OCI-LY1 (cell line): ENCODE measurements around the gene TJP3.

Experiments
- EZH2 ChIP-seq: fragments of 200-600 bp; sonication (generic), shearing (Covaris generic); IDR thresholded peaks from 2 replicates; pipeline ENCODE4 v1.8.0; 2017; ENCODE audit warnings: borderline replicate concordance, mixed run types, mild to moderate bottlenecking, antibody characterized with exemption, low read length, moderate library complexity, mixed read lengths
- TF ChIP-seq, protein P1 (sequence below): fragments of 200-600 bp; sonication (generic), shearing (Covaris generic); IDR thresholded peaks from 2 replicates; pipeline ENCODE4 v1.5.1; 2017; ENCODE audit warnings: mild to moderate bottlenecking, antibody characterized with exemption, low read length, moderate library complexity, mixed read lengths

DNA sequence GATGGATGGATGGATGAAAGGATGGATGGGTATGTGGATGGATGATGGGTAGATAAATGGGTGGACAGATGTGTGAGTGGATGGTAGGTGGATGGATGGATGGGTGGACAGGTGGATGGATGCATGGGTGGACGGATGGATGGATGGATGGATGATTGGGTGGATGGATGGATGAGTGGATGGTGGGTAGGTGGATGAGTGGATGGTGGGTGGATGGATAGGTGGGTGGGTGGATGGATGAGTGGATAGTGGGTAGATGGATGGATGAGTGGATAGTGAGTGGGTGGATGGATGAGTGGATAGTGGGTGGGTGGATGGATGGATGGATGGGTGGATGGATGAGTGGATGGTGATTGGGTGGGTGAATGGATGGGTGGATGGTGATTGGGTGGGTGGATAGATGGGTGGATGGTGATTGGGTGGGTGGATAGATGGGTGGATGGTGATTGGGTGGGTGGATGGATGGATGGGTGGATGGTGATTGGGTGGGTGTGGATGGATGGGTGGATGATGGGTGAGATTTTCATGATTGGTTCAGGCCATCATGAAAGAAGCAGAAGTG is 68.4 kb downstream of the TJP3 start:
- TF ChIP-seq EZH2 = no peak
- TF ChIP-seq, protein P1, sequence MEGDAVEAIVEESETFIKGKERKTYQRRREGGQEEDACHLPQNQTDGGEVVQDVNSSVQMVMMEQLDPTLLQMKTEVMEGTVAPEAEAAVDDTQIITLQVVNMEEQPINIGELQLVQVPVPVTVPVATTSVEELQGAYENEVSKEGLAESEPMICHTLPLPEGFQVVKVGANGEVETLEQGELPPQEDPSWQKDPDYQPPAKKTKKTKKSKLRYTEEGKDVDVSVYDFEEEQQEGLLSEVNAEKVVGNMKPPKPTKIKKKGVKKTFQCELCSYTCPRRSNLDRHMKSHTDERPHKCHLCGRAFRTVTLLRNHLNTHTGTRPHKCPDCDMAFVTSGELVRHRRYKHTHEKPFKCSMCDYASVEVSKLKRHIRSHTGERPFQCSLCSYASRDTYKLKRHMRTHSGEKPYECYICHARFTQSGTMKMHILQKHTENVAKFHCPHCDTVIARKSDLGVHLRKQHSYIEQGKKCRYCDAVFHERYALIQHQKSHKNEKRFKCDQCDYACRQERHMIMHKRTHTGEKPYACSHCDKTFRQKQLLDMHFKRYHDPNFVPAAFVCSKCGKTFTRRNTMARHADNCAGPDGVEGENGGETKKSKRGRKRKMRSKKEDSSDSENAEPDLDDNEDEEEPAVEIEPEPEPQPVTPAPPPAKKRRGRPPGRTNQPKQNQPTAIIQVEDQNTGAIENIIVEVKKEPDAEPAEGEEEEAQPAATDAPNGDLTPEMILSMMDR = no peak
